GM18499 (cell line): ENCODE results near the gene TLX1.

Source experiments
- ATAC-seq: cut with Tn5 transposase; IDR thresholded peaks from one replicate; pipeline ENCODE4 v1.9.1; 2021; ENCODE audit warnings: moderate number of reproducible peaks; ENCODE audit not compliant: insufficient read depth, unreplicated experiment

TLX1 gene

DNA sequence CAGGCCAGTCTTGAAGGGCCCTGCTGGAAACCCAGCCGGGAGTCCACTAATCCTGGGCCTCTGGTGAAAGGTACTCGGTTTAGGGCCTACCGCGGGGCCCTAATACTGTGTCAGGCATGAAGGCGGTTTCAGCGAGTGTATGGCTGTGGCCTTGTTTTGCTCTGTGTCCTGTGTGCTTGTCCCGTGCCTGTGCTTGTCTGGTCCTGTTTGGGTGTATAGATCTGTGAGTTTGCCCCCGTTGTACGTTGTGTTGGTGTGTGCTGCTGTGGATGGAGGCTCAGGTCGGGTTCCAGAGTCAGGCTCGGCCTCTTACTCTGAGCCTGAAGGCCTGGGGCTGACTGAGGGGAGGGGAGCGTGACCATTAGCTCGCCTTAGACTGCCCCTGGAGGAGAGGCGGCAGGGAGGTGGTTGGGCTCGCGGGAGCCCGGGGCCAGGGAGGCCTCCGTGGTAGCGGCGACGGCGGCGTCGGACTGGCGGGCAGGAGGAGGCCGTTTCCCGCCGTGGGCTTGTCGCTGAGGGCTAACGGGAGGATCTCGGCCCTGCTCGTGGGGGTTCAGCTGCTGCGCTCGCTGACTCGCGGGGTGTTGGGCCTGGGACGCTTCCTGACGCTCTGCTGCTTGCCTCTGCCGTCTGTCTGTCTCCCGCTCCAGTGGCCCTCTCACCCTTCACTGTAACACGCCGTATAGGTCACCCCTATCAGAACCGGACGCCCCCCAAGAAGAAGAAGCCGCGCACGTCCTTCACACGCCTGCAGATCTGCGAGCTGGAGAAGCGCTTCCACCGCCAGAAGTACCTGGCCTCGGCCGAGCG is 2.6 kb downstream of the TLX1 start:
- no peak for ATAC-seq

DNA sequence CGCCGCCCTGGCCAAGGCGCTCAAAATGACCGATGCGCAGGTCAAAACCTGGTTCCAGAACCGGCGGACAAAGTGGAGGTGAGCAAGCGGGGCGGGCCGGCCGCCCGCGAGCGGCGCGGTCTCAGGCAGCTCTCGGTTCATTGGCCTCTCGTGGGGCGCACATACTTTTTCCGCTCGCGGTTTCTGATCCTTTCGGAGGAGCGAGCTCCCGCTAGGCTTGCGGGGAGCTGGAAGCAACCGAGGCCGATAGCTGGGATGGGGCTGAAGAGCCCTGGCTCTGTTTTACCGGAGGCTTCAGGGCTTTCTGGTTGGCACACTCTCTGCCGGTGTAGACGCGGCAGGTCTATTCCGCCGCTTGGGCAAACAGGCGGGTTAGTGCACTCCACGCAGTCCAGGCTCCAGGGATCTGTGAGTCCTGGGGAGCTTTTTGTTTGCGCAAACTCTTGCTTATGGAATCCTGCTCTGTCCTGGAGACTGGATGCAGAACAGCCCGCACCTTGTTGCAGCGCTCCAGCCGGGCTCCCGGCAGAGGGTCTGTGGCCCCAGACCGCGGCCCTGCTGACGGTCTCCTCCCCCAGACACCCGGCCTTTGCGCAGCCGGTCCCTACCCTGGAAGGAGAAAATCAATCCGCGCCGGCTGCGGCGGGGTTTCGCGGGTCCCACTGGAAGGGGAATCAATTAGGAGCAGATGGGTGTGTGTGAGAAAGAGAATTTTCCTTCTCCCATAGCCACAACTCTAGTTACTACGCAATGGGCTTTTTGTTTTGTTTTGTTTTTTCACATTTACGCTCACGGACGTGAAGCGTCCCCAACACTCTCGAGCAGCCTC is 3.4 kb downstream of the TLX1 start:
- ATAC-seq, result no peak

DNA sequence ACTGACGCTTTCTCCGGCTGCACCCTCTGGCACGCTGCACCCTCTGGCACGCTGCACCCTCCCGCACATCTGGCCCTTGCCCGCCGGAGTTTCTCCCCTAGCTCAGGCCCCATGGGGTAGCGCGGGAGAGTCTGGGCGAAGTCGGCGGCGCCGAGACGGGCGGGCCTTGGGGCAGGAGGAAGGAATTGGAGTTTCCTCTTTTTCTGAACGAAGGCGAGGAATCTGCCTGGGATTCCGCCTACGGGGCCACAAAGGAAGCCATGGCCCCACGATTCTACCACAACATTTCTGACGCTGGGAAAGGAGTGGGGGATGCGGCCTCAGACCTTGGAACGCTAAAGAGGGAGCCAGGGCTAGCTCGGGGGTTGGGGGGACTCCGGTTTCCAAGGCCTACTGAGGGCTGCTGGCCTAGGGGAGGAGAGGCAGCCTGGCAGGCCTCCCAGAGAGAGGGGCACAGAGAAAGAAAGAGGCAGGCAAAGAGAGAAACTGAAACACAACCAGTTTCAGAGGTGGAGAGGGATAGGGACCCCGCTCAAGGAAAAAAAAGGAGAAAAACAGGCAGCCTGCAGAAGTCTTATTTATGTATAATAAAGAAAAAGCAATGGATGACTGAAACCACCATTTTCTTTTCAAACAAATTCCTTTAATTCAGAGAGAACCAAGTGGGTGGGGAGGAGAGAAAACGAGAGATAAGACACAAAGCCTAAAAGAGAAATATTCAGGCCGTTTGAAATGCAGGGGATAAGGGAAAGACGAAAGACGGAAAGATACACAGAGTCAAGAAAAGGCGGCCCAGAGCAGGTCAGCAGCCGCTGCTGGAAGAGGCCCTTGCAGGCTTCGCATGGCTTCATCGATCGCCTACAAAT is 4.3 kb downstream of the TLX1 start:
- ATAC-seq, result no peak

DNA sequence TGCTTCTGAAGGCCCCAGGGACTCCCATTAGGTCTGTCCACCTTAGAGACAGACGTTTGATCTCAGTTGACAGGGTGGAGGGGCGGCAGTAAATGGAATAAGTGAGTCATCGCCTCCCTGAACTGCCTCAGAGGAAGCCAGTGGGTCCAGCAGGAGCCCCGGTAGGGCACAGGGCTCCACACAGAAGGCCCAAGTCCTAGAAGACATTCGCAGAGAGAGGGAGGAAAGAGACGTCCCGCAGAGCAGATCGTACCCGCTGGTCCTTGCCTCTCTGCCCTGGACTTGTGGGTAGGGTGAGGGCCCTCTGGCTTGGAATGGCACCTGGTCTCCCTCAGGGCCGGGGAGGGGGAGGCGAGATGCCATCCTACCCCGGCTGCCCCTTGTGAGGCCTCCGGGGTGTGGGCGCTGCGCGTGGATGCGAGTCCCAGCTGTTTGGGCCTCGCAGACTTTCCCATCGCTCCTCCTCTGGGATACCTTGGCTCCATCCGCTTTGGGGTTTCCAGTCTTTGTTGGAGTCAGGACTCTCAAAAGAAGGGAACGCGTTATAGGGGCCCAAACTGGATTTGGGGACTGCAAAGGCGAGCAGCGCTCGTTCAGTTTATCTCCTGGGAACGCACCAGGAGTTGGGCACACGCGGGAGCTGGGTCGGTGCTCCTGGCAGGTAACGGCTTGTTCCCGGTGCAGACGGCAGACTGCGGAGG is 5.1 kb downstream of the TLX1 start:
- no peak for ATAC-seq

DNA sequence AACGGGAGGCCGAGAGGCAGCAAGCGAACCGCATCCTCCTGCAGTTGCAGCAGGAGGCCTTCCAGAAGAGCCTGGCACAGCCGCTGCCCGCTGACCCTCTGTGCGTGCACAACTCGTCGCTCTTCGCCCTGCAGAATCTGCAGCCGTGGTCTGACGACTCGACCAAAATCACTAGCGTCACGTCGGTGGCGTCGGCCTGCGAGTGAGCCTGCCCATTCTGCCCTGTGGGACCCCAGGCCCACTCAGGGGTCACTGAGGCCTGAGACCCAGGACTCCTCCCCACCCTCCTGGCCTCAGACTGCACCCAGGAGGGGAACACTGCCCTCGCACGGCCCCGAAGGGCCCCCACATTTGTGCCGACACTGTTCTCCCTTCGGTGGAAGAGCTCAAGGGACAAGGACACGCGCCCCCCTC is 5.6 kb downstream of the TLX1 start:
- ATAC-seq, result no peak

DNA sequence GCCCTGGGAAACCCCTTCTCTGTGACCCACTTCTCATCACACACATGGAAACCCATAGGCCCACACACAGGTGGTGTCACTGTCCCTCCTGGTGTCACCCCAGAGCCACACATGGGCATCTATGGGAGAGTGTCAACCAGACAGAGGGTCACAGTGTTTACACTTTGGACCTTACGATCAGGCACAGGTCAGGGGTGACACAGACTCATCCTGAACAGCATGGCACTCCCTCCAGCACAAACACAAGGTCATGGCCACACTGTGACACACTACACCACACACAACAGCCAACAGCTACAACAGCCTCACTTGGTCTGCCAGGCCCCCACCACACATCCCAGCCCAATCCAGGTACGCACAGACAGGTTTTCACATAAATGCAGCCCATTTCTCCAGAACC is 6.2 kb downstream of the TLX1 start:
- no peak for ATAC-seq

DNA sequence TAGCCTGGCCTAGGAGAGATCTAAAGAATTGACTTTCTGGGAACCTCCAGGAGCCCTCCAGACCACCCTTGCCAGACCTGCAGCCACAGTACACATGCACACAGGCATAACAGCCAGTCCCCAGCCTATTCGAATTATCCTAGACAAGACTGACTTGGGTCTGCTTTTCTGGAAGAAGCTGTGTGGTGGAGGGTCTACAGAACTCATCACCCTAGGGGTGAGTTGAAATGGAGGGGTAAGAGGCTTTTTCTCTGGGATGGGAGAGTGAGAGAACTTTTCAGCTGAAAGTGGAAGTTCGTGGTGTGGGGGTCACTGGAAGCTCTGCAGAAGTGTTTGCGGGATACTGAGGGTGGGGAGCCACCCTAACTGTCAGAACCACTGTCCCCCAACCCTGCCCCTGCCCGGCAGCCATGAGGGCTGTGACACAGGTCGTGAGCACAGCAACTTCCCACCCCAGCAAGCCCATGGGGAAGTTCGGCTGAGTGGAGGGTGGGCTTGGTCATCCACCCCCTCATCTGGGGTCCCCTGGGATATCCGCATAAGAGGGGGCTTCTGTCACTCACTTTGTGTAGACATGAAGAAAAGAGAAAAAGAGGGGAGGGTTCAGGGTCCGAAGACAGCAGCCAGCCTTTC is 7.8 kb downstream of the TLX1 start:
- no peak for ATAC-seq

DNA sequence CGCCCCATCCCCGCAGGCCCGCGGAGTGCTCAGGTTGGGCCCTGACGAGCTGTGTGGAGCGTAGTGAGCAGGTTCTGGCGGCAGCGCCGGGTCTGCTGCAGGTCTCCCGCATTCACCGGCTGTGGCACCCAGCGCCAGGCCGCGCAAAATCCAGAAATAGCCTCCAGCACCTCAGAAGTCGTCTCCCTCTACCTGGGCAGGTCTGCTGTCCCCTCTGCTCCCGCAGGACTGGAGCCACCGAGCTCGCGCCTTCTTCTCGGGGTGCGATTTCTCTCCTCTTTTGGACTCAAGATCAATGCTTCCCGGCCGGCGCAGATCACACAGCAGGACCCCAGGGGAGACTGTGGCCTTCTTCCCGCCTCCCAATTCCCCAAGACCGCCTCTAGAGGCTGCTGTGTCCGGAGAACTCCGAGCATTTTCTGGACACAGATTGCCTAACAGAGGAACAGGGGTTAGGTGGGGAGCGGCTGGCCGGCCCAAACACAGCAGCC is 8.4 kb downstream of the TLX1 start:
- no peak for ATAC-seq

DNA sequence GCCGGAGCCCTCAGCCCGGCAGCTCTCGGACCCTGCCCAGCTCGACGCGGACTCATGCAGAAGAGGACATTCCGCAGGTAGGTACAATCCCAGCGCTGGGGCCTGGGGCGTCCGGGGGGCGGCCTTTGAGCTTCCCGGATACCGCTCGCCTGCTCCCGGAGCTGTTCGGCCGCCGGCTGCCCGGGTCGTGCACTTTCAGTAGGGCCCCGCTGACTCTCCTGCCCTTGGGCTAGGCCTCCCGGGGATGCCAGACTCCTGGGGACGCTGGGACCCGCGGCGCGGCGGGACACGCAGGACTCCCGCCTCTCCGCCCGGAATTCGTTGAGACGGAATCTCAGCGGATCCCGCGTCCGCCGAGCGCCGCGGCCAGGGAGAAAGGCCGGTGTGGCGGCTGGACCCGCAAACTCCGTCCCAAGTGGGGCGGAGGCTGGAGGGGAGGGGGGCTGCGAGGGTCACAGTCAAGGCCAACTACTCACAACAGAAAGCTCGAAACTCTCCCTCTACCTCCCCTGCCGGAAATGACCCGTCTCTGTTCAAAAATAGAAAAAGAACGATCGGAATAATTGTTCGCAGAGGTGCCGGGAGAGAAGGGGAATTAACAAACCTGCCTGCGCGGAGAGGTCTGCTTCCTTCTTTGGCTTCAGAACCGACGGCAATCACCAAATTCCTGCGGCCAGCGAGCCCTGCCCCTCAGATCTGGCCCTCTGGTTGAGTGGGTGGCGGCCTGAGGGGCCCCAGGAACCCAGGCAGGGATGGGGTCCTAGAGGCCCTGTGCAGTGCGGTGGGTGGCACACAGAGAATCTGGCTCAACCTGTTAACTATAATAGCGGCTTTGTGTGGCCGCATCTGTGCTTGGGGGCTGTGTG is 9.2 kb downstream of the TLX1 start:
- no peak for ATAC-seq

DNA sequence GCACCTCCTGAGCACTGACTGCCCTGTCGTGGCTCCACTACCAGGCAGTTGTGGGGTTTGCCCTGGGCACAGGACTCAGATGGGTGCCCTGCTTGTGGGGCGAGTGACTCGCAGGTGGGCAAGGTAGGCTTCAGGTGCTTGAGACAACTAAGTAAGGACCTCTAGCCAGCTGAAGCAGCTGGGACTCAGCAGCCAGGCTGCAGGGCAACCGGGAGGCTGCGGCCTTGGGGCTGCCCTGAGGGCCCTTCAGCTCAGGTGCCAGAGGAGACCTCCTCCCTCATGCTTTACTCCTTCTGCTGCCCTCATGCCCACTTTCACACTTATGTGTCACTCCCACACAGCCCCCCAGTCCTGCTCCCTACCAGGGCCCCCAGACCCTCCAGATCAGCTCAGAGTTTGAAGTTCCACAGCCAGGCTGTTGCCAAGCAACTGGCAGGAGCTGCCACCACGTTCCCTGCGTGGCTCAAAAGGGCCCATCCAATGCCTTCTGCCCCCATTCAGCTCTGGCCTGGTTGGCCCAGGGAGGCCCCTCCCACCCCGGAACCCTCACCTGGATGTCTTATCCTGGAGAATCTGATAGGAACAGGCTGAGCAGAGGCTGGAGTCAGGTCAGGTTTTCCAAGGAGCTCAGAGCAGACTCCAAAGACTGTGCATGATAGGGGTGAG is 10.0 kb downstream of the TLX1 start:
- no peak for ATAC-seq

DNA sequence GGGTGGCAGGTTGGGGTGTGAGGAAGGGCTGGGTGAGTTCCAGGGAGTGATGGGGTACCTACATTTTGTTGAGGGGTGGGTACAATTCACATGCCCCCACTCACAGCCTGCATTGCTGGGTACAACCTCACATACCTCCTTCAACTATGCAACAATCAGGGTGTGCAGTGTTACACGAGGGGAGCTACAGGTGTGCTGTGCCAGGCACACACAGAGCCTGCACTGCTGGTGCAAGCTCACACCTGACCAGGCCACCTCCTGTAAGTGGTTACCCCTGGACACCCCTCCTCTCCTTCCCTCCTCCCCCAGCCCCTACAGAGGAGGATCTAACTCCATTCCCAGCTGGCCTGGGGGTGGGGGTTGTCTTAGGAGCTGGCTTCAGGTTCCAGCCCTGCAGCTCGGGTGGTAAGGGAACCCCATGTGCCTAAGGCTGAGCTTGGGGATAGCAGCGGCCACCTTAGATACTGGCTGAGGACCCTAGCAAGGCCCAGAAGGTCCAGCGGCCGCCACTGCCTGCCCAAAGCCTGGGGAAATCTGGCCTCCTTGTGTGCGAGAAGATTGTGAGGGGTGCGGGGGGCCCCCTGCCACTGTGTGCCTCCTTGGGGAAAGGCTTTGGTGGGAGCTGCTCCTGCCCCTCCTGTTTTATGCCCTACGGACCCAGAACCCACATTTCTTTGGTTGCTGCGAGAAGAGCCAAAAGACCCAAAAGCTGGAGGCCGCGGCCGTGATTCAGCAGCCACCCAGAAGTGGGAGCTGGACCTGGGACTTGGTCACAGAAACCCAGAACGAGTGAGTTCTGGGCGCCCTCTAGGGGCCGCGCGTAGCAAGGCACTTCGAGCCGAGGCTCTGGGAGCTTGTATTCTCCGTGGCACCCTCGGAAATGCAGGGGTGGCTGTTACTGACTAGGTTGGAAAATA is 10.8 kb downstream of the TLX1 start:
- ATAC-seq, result no peak

DNA sequence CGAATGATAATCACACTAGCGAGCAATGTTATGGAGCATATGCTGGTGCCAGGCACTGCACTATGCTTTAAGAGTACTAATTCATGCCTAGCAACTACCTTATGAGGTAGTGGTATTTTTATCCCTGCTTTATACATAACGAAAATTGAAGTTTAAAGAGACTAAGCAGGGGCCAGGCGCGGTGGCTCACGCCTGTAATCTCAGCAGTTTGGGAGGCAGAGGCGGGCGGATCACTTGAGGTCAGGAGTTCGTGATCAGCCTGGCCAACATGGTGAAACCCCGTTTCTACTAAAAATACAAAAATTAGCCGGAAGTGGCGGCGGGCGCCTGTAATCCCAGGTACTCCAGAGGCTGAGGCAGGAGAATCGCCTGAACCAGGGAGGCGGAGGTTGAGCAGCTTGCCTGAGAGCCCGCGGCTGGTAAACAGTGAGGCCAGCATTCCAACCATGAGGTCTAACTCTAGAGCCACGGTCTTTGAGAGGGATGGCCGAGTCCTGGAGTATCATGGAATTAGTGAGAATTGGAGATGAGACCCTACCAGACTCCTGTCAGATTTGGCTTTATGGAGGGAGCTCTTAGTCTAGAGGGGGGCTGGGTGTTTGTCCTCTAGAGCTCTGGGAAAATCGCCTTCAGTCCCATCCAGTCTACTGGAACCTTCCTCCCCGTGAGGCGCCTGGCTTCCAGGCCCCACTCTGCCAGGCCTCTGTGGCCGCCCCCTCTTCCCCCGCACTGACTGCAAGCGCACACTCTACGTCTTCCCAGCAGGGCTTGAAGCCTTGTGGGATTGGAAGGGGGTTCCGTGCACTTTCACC is 11.6 kb downstream of the TLX1 start:
- ATAC-seq, result no peak

DNA sequence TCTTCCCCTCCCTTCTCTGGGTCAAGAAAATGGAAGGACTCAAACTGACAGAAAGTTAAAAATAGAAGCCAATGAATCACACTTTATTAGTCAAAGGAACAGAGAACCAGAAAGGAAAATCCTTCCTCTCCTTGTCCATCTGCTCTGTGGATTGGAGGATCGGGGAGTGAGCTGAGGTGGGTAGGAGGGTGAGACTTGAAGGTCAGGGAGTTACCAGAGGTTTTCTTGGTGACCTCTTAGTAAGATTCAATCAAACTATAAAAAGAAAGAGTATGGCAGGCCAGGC is 12.2 kb downstream of the TLX1 start:
- no peak for ATAC-seq

DNA sequence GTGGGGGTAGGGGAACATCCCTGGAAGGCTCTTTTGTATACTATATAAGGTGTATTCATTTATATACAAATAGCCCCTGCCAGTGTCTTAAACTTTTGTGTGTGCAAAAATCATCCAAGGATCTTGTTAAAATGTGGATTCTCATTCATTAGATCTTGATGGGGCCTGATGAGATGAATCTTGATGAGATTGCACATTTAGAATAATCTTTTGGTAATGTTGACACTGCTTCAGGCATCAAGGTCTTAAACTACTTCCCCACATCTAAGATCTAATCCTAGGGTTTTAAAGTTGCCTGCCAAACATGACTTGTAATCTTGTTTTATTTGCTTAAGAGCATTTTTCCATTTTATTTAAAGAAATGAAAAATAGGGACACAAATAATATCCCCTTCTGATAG is 13.0 kb downstream of the TLX1 start:
- no peak for ATAC-seq

DNA sequence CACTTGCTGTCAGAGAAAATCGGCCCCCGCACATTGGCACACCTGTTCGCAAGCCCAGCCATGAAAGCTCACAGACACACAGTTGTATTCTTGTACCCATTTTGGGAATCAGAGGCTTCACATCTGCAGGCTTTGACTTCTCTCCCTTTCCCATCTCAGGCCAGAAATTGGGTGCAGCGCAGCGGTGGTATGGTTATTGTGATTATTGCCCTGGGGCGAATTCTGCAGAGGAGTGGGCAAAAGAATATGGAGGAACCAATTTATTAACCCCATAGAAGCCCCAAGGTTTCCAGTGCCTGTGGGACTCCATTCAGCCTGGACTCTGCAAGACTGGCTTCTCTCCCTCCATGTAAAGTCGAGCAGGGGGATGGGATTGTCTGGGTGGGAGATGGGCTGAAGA is 14.0 kb downstream of the TLX1 start:
- no peak for ATAC-seq

DNA sequence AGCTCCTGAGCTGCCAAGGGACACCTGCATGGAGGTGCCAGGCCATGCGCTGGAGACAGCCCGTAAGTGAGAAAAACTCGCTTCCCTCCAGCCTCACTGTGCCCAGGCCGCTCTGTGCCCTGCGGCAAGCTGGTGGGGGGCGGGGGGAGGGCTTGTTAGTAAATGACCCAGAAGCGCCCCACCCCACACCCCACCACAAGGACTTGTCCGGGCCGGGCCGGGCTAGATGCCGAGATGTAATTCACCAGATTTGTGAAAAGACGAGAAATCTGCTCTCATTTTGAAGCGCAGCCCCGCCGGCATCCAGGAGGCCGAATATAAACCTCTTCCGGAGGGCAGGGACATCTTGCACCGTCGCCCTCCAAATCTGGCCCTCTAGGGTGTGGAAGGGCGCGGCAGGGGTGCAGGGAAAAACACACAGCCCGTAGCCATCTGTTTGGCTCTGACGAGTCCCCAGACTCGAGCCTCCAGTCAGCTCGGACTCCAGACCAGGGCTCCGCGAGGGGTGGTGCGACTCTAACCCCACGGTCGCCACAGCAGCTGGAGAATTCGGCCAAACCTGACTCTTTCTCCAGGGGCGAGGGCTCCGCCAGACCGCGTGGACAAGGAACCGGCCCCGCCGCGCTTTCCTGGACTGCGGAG is 14.8 kb downstream of the TLX1 start:
- ATAC-seq, result no peak
